Measurements from ENCODE around the gene CD8B.

The CD8B gene

DNA sequence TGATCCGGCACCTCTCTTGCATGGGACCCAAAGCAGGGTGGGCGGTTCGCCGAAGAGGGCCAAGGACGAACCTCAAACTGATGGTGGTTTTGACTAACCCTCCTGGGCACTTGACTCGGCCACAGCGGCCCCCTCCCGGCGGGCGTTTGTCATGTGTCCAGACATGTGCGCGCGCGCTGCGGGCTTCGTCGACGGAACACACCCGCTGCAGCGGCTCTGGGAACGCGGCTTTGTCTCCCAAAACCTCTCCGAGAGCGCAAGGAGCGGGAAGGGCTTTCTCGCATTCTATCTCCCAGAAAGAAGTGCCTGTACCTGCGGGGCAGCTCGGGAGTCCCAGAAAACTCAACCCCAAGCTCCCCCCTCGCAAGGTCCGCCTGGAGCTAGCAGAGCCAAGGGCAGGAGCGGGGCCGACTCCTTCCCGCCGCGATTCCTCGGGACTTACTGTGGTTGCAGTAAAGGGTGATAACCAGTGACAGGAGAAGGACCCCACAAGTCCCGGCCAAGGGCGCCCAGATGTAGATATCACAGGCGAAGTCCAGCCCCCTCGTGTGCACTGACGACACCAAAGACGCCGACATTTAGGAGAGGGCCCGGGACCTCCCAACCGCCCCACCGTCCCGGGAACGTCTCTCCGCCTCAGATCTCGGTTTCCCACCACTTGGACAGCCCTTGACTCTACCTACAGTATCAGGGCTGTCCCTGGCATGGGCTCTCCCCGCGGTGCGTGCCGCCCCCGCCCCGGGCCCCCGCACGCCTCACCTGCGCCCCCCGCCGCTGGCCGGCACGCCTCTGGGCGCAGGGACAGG, 72.6 kb downstream of the CD8B start:
- DNase-seq: no peak
- Histone ChIP-seq H3K36me3 (ENCODE audit: control insufficient read depth, insufficient read depth, low read length) (no peaks in the 10 kb centered on the region), H3K27me3 (replicated peaks; ENCODE audit: control insufficient read depth, insufficient read depth, low read length, poor library complexity, severe bottlenecking) (peaks cover 32% of the 10 kb centered on the region), H3K27ac (ENCODE audit: insufficient read depth, low read length, poor library complexity, severe bottlenecking) (no peak overlapping the region), H3K4me1 (ENCODE audit: control insufficient read depth, insufficient read depth, low read length, poor library complexity, severe bottlenecking) (peaks cover 13% of the 10 kb centered on the region), H3K4me3 (ENCODE audit: insufficient read depth, low read depth, low read length, poor library complexity, severe bottlenecking) (no peak overlapping the region), H3K9me3 (ENCODE audit: control insufficient read depth, low read length) (no peaks in the 10 kb centered on the region)

DNA sequence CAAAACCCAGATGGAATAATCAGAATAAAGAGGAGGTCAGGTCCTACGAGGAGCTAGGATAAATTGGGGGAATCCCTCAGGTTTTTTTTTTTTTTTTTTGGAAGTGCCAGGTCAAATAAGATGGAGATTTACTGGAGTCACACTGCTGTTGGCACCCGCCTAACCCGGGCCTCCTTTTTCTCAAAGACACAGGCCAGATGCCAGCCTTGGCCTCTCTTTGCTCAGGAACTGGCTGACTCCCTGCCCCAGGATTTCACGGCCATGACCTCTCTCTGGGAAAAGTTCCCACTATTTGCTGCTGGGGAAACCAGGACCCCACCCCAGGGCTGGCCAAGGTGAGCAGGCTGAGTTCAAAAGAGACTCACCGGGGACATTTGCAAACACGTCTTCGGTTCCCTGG, 73.5 kb downstream of the CD8B start:
- H3K4me3 ChIP-seq (ENCODE audit: insufficient read depth, low read depth, low read length, poor library complexity, severe bottlenecking): no peak overlapping the region
- peaks cover 24% of the 10 kb centered on the region for H3K27me3 ChIP-seq (replicated peaks; ENCODE audit: control insufficient read depth, insufficient read depth, low read length, poor library complexity, severe bottlenecking)
- peaks cover 13% of the 10 kb centered on the region for H3K4me1 ChIP-seq (ENCODE audit: control insufficient read depth, insufficient read depth, low read length, poor library complexity, severe bottlenecking)

DNA sequence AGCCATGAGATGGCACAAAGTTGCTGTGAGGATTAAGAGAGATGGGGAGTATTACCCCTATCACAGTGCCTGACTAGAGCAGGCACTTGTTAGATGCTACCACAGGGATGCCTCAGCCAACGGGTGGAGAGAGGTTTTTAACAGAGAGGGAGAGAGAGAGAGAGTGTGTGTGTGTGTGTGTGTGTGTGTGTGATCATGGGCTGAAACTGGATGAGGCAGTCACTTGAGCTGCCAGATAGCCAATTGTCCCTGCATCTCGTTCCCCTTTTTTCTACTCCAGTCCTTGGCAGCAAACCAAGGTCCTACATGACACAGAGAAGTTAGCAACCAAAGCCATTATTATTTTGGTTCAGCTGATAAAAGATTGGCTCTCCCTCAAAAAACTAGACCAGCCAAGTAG, 74.0 kb downstream of the CD8B start:
- Histone ChIP-seq H3K36me3 (ENCODE audit: control insufficient read depth, insufficient read depth, low read length) (no peaks in the 10 kb centered on the region), H3K27ac (ENCODE audit: insufficient read depth, low read length, poor library complexity, severe bottlenecking) (no peak overlapping the region), H3K27me3 (replicated peaks; ENCODE audit: control insufficient read depth, insufficient read depth, low read length, poor library complexity, severe bottlenecking) (peaks cover 24% of the 10 kb centered on the region), H3K4me3 (ENCODE audit: insufficient read depth, low read depth, low read length, poor library complexity, severe bottlenecking) (no peak overlapping the region), H3K4me1 (ENCODE audit: control insufficient read depth, insufficient read depth, low read length, poor library complexity, severe bottlenecking) (peaks cover 13% of the 10 kb centered on the region), H3K9me3 (ENCODE audit: control insufficient read depth, low read length) (no peaks in the 10 kb centered on the region)
- DNase-seq: no peak

More for the DNA sequence above, 73.5 kb downstream of the CD8B start:
- no peak overlapping the region for H3K27ac ChIP-seq (ENCODE audit: insufficient read depth, low read length, poor library complexity, severe bottlenecking)
- no peaks in the 10 kb centered on the region for H3K36me3 ChIP-seq (ENCODE audit: control insufficient read depth, insufficient read depth, low read length)
- no peak for DNase-seq
- H3K9me3 ChIP-seq (ENCODE audit: control insufficient read depth, low read length): no peaks in the 10 kb centered on the region

DNA sequence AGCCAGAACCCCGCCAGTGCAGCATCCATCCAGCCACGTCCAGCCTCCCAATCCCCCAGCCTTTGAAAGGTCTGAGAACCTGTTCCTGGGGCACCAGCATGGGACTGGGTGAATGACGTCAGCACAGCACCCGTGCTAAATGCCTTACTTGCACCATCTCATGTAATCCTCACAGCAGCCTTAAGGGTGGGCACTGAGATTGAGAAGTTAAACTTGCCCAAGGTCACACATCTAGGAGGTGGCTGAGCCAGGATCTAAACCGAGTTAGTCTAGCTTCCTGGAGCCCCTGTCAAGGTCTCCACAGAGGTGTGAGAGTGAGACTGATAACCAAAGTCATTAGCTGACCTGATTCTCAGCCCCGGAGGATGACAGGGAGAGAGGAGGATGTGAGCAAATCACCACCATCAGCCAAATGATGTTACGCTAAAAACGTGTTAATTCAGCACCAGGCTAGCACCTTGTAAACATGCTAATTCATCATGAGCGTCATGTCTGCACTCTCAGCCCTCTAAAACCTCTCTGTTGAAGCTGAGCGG, 75.6 kb downstream of the CD8B start:
- H3K9me3 ChIP-seq (ENCODE audit: control insufficient read depth, low read length): no peaks in the 10 kb centered on the region
- DNase-seq: no peak
- H3K36me3 ChIP-seq (ENCODE audit: control insufficient read depth, insufficient read depth, low read length): no peaks in the 10 kb centered on the region
- no peak overlapping the region for H3K4me3 ChIP-seq (ENCODE audit: insufficient read depth, low read depth, low read length, poor library complexity, severe bottlenecking)
- H3K4me1 ChIP-seq (ENCODE audit: control insufficient read depth, insufficient read depth, low read length, poor library complexity, severe bottlenecking): peaks cover 7% of the 10 kb centered on the region
- H3K27me3 ChIP-seq (replicated peaks; ENCODE audit: control insufficient read depth, insufficient read depth, low read length, poor library complexity, severe bottlenecking): peaks cover 11% of the 10 kb centered on the region
- H3K27ac ChIP-seq (ENCODE audit: insufficient read depth, low read length, poor library complexity, severe bottlenecking): no peak overlapping the region

DNA sequence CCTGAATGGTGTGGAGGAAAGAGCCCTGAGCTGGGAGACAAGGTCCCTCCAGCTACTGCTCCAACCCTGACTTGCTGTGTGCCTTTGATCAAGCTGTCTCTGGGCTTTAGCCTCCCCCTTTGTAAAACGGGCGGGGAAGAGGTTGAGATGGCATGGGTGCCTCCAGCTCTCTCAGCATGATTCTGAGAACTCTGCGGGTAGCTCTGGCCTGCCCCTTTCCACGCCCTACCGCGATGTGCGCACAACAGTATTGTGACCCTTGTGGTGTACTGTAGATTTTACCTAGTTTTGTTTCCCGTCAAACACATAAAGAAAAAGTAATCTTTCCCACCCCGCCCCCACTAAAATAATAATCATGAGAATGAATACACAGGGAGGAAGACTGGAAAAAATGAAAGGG, 76.2 kb downstream of the CD8B start:
- Histone ChIP-seq H3K27me3 (replicated peaks; ENCODE audit: control insufficient read depth, insufficient read depth, low read length, poor library complexity, severe bottlenecking) (peaks cover 6% of the 10 kb centered on the region), H3K36me3 (ENCODE audit: control insufficient read depth, insufficient read depth, low read length) (no peaks in the 10 kb centered on the region), H3K27ac (ENCODE audit: insufficient read depth, low read length, poor library complexity, severe bottlenecking) (no peak overlapping the region), H3K4me3 (ENCODE audit: insufficient read depth, low read depth, low read length, poor library complexity, severe bottlenecking) (no peak overlapping the region), H3K4me1 (ENCODE audit: control insufficient read depth, insufficient read depth, low read length, poor library complexity, severe bottlenecking) (peaks cover 2% of the 10 kb centered on the region), H3K9me3 (ENCODE audit: control insufficient read depth, low read length) (no peaks in the 10 kb centered on the region)
- DNase-seq: no peak

DNA sequence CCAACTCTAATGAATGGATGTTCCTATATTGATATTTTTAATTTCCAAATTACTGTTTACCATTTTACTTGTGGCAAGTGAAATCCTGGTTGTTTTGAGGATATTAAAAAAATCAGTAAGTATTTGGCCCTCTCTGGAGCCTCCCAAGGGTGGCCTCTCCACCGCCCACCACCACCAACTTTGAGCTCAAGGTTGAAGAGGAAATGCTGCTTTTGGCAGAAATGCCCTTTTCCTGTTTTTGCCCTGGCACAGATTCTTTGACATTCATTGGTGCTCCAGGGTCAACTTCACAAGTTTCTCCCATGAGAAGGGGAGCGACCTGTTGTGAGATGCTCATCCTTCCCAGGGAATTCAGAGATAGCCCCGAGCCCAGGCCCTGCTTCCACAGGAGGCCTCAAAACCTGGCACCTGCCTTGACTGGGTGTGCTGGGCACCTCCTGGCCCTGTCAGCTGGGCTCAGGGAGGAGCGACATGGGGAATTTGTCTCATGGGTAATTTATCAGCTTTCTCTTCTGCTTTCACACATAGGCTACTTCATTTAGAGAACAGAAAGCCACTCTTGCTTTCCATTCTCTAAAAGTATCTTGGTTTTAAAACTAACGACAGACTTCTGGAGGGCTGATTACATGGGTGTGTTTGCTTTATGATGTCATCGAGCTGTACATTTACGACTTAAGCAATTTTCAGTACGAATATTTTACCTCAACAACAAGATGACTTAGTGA, 77.9 kb downstream of the CD8B start:
- Histone ChIP-seq H3K36me3 (ENCODE audit: control insufficient read depth, insufficient read depth, low read length) (no peaks in the 10 kb centered on the region), H3K9me3 (ENCODE audit: control insufficient read depth, low read length) (no peaks in the 10 kb centered on the region), H3K27ac (ENCODE audit: insufficient read depth, low read length, poor library complexity, severe bottlenecking) (no peak overlapping the region), H3K4me3 (ENCODE audit: insufficient read depth, low read depth, low read length, poor library complexity, severe bottlenecking) (no peak overlapping the region), H3K4me1 (ENCODE audit: control insufficient read depth, insufficient read depth, low read length, poor library complexity, severe bottlenecking) (no peaks in the 10 kb centered on the region), H3K27me3 (replicated peaks; ENCODE audit: control insufficient read depth, insufficient read depth, low read length, poor library complexity, severe bottlenecking) (no peaks in the 10 kb centered on the region)
- no peak for DNase-seq

DNA sequence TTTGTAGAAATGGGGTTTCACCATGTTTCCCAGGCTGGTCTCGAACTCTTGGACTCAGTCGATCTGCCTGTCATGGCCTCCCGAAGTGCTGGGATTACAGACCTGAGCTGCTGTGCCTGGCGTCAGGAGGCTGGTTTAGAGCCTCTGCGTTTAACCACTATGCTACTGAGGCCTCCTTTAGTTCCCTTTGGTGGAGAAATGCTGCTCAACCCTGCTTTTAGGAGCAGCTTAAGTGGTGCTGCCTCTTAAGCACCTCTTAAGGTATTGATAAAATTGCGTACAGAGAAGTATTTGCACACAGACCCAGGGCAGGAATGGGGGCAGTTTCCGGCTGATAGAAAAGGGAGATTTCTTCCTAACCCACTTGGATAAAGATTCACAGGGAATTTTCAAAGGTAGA, 78.9 kb downstream of the CD8B start:
- no peak overlapping the region for H3K27ac ChIP-seq (ENCODE audit: insufficient read depth, low read length, poor library complexity, severe bottlenecking)
- no peaks in the 10 kb centered on the region for H3K36me3 ChIP-seq (ENCODE audit: control insufficient read depth, insufficient read depth, low read length)
- no peaks in the 10 kb centered on the region for H3K4me1 ChIP-seq (ENCODE audit: control insufficient read depth, insufficient read depth, low read length, poor library complexity, severe bottlenecking)
- DNase-seq: no peak
- H3K4me3 ChIP-seq (ENCODE audit: insufficient read depth, low read depth, low read length, poor library complexity, severe bottlenecking): no peak overlapping the region
- H3K27me3 ChIP-seq (replicated peaks; ENCODE audit: control insufficient read depth, insufficient read depth, low read length, poor library complexity, severe bottlenecking): no peaks in the 10 kb centered on the region
- no peaks in the 10 kb centered on the region for H3K9me3 ChIP-seq (ENCODE audit: control insufficient read depth, low read length)

DNA sequence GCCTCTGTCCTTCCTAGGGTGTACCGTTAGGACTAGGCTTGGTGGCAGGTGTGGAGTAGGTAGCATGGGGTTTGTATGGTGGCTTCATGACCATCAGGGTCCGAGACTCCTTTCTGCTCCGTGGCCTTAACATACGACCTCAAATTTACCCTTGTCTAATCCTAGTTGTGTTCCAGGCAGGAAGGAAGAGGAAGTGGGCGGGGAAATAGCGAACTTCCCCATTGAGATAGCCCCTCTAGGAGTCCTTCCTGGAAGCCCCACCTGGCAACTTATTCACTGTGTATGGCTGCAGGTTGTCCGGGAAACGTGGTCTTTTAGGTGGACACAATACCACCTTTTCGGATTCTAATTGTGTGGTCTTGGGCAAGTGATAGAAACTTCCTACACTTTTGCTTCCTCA, 80.3 kb downstream of the CD8B start:
- no peak for DNase-seq
- no peak overlapping the region for H3K27ac ChIP-seq (ENCODE audit: insufficient read depth, low read length, poor library complexity, severe bottlenecking)
- no peaks in the 10 kb centered on the region for H3K9me3 ChIP-seq (ENCODE audit: control insufficient read depth, low read length)
- H3K4me1 ChIP-seq (ENCODE audit: control insufficient read depth, insufficient read depth, low read length, poor library complexity, severe bottlenecking): no peaks in the 10 kb centered on the region
- H3K4me3 ChIP-seq (ENCODE audit: insufficient read depth, low read depth, low read length, poor library complexity, severe bottlenecking): no peak overlapping the region
- no peaks in the 10 kb centered on the region for H3K27me3 ChIP-seq (replicated peaks; ENCODE audit: control insufficient read depth, insufficient read depth, low read length, poor library complexity, severe bottlenecking)
- no peaks in the 10 kb centered on the region for H3K36me3 ChIP-seq (ENCODE audit: control insufficient read depth, insufficient read depth, low read length)

DNA sequence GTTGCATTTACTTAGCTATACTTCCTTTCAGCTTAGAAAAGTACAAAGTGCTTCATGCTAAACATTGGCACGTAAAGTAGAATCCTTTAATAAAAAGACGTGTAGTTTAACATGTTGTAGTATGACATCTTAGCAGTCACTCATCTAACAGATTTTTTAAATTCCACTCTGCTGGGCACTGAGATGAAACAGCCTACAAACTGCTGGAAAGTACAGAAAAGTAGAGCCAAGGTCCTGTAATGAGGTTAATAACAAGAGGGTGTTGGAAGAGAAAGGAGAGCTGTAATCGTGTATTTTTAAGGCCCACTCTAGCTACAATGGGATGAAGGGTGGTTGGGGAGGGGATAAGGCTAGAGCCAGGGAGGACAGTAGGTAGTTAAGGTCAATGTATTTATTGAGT, 81.7 kb downstream of the CD8B start:
- no peak overlapping the region for H3K27ac ChIP-seq (ENCODE audit: insufficient read depth, low read length, poor library complexity, severe bottlenecking)
- H3K4me1 ChIP-seq (ENCODE audit: control insufficient read depth, insufficient read depth, low read length, poor library complexity, severe bottlenecking): no peaks in the 10 kb centered on the region
- no peaks in the 10 kb centered on the region for H3K27me3 ChIP-seq (replicated peaks; ENCODE audit: control insufficient read depth, insufficient read depth, low read length, poor library complexity, severe bottlenecking)
- H3K4me3 ChIP-seq (ENCODE audit: insufficient read depth, low read depth, low read length, poor library complexity, severe bottlenecking): no peak overlapping the region
- peaks cover under 1% of the 10 kb centered on the region for H3K36me3 ChIP-seq (ENCODE audit: control insufficient read depth, insufficient read depth, low read length)
- no peaks in the 10 kb centered on the region for H3K9me3 ChIP-seq (ENCODE audit: control insufficient read depth, low read length)
- DNase-seq: no peak

DNA sequence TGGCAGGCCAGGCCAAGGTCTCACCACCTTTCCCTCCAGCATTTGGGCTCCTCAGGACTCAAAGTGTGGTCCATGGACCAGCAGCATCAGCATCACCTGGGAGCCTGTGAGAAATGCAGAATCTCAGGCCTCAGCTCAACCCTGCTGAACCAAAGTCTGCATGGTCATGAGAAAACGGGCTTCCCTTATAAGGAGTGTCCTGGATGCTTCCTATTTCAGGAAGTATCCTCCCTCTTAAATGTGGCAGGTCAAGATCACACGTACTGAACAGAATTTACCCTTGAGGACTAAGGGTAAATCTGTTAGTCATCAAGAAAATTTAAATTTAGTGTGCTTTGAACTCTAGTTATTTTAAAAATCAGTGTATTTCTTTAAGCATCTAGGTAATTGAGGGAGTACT, 82.7 kb downstream of the CD8B start:
- H3K27me3 ChIP-seq (replicated peaks; ENCODE audit: control insufficient read depth, insufficient read depth, low read length, poor library complexity, severe bottlenecking): no peaks in the 10 kb centered on the region
- H3K4me3 ChIP-seq (ENCODE audit: insufficient read depth, low read depth, low read length, poor library complexity, severe bottlenecking): no peak overlapping the region

More for the DNA sequence above, 82.7 kb downstream of the CD8B start:
- Histone ChIP-seq H3K4me1 (ENCODE audit: control insufficient read depth, insufficient read depth, low read length, poor library complexity, severe bottlenecking) (no peaks in the 10 kb centered on the region), H3K36me3 (ENCODE audit: control insufficient read depth, insufficient read depth, low read length) (peaks cover 7% of the 10 kb centered on the region), H3K27ac (ENCODE audit: insufficient read depth, low read length, poor library complexity, severe bottlenecking) (no peak overlapping the region), H3K9me3 (ENCODE audit: control insufficient read depth, low read length) (no peaks in the 10 kb centered on the region)
- DNase-seq: no peak
